Spleen (tissue), 11 donors: ENCODE measurements around the gene HLA-DMB. TPM values are rescaled to one million over a fixed set of nuclear protein-coding genes. Genes with fewer than 3 reads are reported as not detected.
A peak's percentile ranks its signal among the peaks of the same experiment; 100 is the strongest.

Source experiments
- DNase-seq: peaks from one replicate; pipeline ENCODE4 v3.0.0-alpha.2; 2020
- H3K27ac ChIP-seq, 8 donors: fragments of 200-600 bp; sonication (generic) in 7 of 8; 1 replicate in 4 of 8; 2 replicates in 4 of 8; pipeline versions ENCODE4 v1.5.0 to v1.8.0; 2016 to 2021; ENCODE audit warnings: inconsistent platforms in 4 of 8, mild to moderate bottlenecking in 4 of 8, moderate library complexity in 1 of 8
- H3K27me3 ChIP-seq, 7 donors: fragments of 200-600 bp; sonication (generic) in 6 of 7; replicated peaks in 1 of 7; 1 replicate in 4 of 7; 2 replicates in 3 of 7; pipeline versions ENCODE4 v1.5.0 to v1.8.0; 2016 to 2021; ENCODE audit warnings: inconsistent platforms in 3 of 7, mild to moderate bottlenecking in 1 of 7
- H3K36me3 ChIP-seq, 6 donors: fragments of 200-600 bp; sonication (generic) in 5 of 6; 1 replicate in 4 of 6; 2 replicates in 2 of 6; pipeline versions ENCODE4 v1.5.0 to v1.8.0; 2016 to 2021; ENCODE audit warnings: inconsistent platforms in 2 of 6
- H3K4me1 ChIP-seq, 6 donors: fragments of 200-600 bp; sonication (generic) in 5 of 6; 1 replicate in 3 of 6; 2 replicates in 3 of 6; pipeline versions ENCODE4 v1.5.0 to v1.8.0; 2016 to 2021; ENCODE audit warnings: inconsistent platforms in 3 of 6
- H3K4me3 ChIP-seq, 8 donors: fragments of 200-600 bp; sonication (generic) in 7 of 8; 1 replicate in 4 of 8; 2 replicates in 4 of 8; pipeline versions ENCODE4 v1.5.0 to v1.8.0; 2016 to 2021; ENCODE audit warnings: inconsistent platforms in 4 of 8, mild to moderate bottlenecking in 4 of 8, moderate library complexity in 2 of 8
- H3K9me3 ChIP-seq, 8 donors: fragments of 200-600 bp; sonication (generic) in 7 of 8; 1 replicate in 4 of 8; 2 replicates in 4 of 8; pipeline versions ENCODE4 v1.5.0 to v1.8.0; 2016 to 2021; ENCODE audit warnings: inconsistent platforms in 4 of 8
- CTCF ChIP-seq, 11 experiments: fragments of 200-600 bp in 7 of 11; fragments of 450-650 bp in 4 of 11; sonication (generic) in 4 of 11; IDR thresholded peaks in 8 of 11; conservative IDR thresholded peaks in 3 of 11; 1 replicate in 7 of 11; 2 replicates in 4 of 11; pipeline versions ENCODE4 v1.4.0 to v1.8.0; 2016 to 2021; ENCODE audit warnings: antibody characterized with exemption in 11 of 11, inconsistent platforms in 4 of 11, mild to moderate bottlenecking in 1 of 11
- POLR2A ChIP-seq, 3 donors: fragments of 450-650 bp; IDR thresholded peaks; one replicate each; pipeline ENCODE4 v1.5.1; 2017; ENCODE audit warnings: antibody characterized with exemption in 3 of 3, mild to moderate bottlenecking in 1 of 3
- POLR2AphosphoS5 ChIP-seq, 3 donors: sonication (generic); formaldehyde crosslinking; IDR thresholded peaks; one replicate each; pipeline ENCODE4 v1.5.1; 2017; ENCODE audit warnings: antibody characterized with exemption in 3 of 3
- WGBS, 5 donors: extraction: QIAGEN DNeasy Blood & Tissue Kit in 3 of 5; methylation state at CpG; one replicate each; pipeline versions ENCODE4 v1.1.5 to v1.1.7; 2013 to 2018; 5-methylcytosine and 5-hydroxymethylcytosine counted together
- intact Hi-C: fragments of 100-400 bp; cut with DNase I; formaldehyde crosslinking; loops from one replicate; pipeline ENCODE4 v1.15.0; 2023; ENCODE audit warnings: low total_unique reads
- polyA plus RNA-seq, 3 donors: library from polyadenylated mRNA; stranded (reverse); fragments of 200-250 nt; gene quantifications; one replicate each; pipeline ENCODE4 v1.2.1, GENCODE V29; 2013
- total RNA-seq, 7 donors: library from RNA; depleted of rRNA in 3 of 7; stranded (reverse); fragments of >200 nt in 3 of 7; fragmentation: NEBNext Ultra II Directional in 4 of 7; extraction: Animal tissue kit (Norgen Biotek cat#: 25700) in 4 of 7; gene quantifications; one replicate each; pipeline versions ENCODE4 v1.1.0 to v1.2.1, GENCODE V29; 2016 to 2021
- donor health status: healthy with polysubstance abuse.
- donor health status: DM: no; HTN: no; CAD: no; lungs with moderate emphysema.
- donor health status: DM: no; HTN: no; CAD: no.
- donor health status: Bipolar disorder and iron deficiency.
- donor health status: healthy.
- donor health status: DM: no; HTN: no; CAD: no.
- donor health status: DM: yes; HTN: yes; CAD: no.

Gene HLA-DMB
- total and polyA plus RNA-seq, 10 donors = 124 to 226 (median 155) TPM

GRCh38 chr6:32935551-32936238, 5.1 kb downstream of the HLA-DMB start:
- DNase-seq = no peak
- Histone ChIP-seq H3K4me1 (peaks cover 13 to 98% (median 79%) of the 10 kb centered on the region in 6 donors), H3K4me3 (peak overlapping the region in 1 of 8 donors; percentile 81), H3K9me3 (no peaks in the 10 kb centered on the region), H3K36me3 (peaks cover 0 to 49% (median 20%) of the 10 kb centered on the region in 6 donors), H3K27me3 (no peaks in the 10 kb centered on the region), H3K27ac (peak overlapping the region in 4 of 8 donors; percentile 20 to 96 (median 92))
- intact Hi-C loops = no loop called here
- TF ChIP-seq POLR2A (IDR thresholded peaks at IDR 0.05) (no peak), POLR2AphosphoS5 (IDR thresholded peaks at IDR 0.05) (no peak), CTCF (IDR thresholded peaks at IDR 0.05 in 8 of 11, conservative IDR thresholded peaks at IDR 0.05 in 3 of 11) (no peak)
- WGBS, 5 donors = 80 to 95% (median 83%) methylated on average over 4 of the region's 4 CpGs

GRCh38 chr6:32933661-32934085, 7.2 kb downstream of the HLA-DMB start:
- 0 to 8% (median 5%) methylated on average over 3 of the region's 3 CpGs for WGBS, 5 donors
- intact Hi-C loops = loop anchor here (5.0 kb wide), 1 partner anchor 49 kb away; no protein-coding TSS in a partner anchor
- H3K36me3 ChIP-seq = peaks cover 0 to 47% (median 20%) of the 10 kb centered on the region in 6 donors
- DNase-seq = peak; percentile 86
- no peaks in the 10 kb centered on the region for H3K9me3 ChIP-seq
- H3K4me3 ChIP-seq = no peak overlapping the region
- H3K27ac ChIP-seq = peak overlapping the region in 6 of 8 donors; percentile 36 to 96 (median 62)
- no peaks in the 10 kb centered on the region for H3K27me3 ChIP-seq
- peaks cover 17 to 93% (median 70%) of the 10 kb centered on the region in 6 donors for H3K4me1 ChIP-seq
- TF ChIP-seq POLR2AphosphoS5 (IDR thresholded peaks at IDR 0.05) = peak in 1 of 3 donors; percentile 80
- peak; percentile 49 to 86 (median 79) for TF ChIP-seq CTCF (IDR thresholded peaks at IDR 0.05 in 8 of 11, conservative IDR thresholded peaks at IDR 0.05 in 3 of 11)
- TF ChIP-seq POLR2A (IDR thresholded peaks at IDR 0.05) = no peak

GRCh38 chr6:32932132-32932868, 8.5 kb downstream of the HLA-DMB start:
- Histone ChIP-seq H3K4me1 (peaks cover 7 to 79% (median 57%) of the 10 kb centered on the region in 6 donors), H3K36me3 (peaks cover 0 to 33% (median 13%) of the 10 kb centered on the region in 6 donors), H3K27me3 (no peaks in the 10 kb centered on the region), H3K27ac (peak overlapping the region in 7 of 8 donors; percentile 24 to 96 (median 67)), H3K9me3 (no peaks in the 10 kb centered on the region), H3K4me3 (no peak overlapping the region)
- WGBS, 5 donors = 79 to 94% (median 89%) methylated on average over 7 of the region's 7 CpGs
- intact Hi-C loops = loop anchor here (5.0 kb wide), 1 partner anchor 50 kb away; no protein-coding TSS in a partner anchor
- no peak for DNase-seq
- TF ChIP-seq POLR2A (IDR thresholded peaks at IDR 0.05) (no peak), CTCF (IDR thresholded peaks at IDR 0.05 in 8 of 11, conservative IDR thresholded peaks at IDR 0.05 in 3 of 11) (no peak), POLR2AphosphoS5 (IDR thresholded peaks at IDR 0.05) (no peak)
